HepG2 (cell line): ENCODE results near the gene HSPB7. TPM values are rescaled to one million over a fixed set of nuclear protein-coding genes. Genes with fewer than 3 reads are reported as not detected.

ENCODE experiments used
- ATAC-seq: fragments of 200-7000 bp; cut with Tn5 transposase; 3 replicates; pipeline ENCODE4 v1.9.1; 2020; ENCODE audit warnings: mild to moderate bottlenecking, moderate library complexity
- BruUV-seq: library from RNA; stranded (reverse); fragments of 400-500 nt; replicated peaks from 2 replicates; lab custom pipeline; 2021; lab: Mats Ljungman, UMichigan
- CTCF ChIA-PET: fragments of 300-600 bp; formaldehyde crosslinking; extraction: SDS; loops from one replicate; lab custom pipeline; 2021; ENCODE audit warnings: low total read pairs, inconsistent platforms, low intra/inter-chr PET ratio; lab: Yijun Ruan, JAX
- POLR2A ChIA-PET: fragments of 350-600 bp; sonication (Branson Sonifier 250); formaldehyde crosslinking; loops from one replicate; lab custom pipeline; 2020; ENCODE audit warnings: antibody characterized with exemption, inconsistent platforms; lab: Yijun Ruan, JAX
- DNase-seq: peaks from one replicate; pipeline ENCODE4 v3.0.0-alpha.2; 2015; ENCODE audit warnings: low spot score
- FAIRE-seq: peaks from 3 replicates; lab custom pipeline; 2011; peaks lifted over from hg19 to GRCh38; lab: Jason Lieb, UNC
- H2AFZ ChIP-seq: one replicate; pipeline ENCODE4 v1.6.1; 2011; ENCODE audit warnings: low read length, inconsistent platforms
- H3K27ac ChIP-seq: fragments of 300-600 bp; 3 replicates; pipeline ENCODE4 v1.8.0; 2011; ENCODE audit warnings: mixed run types, mild to moderate bottlenecking, mixed read lengths, low read length, inconsistent platforms; ENCODE audit not compliant: insufficient read depth; ENCODE audit errors: extremely low read length
- H3K27me3 ChIP-seq, 2 experiments: fragments of 200-600 bp in 1 of 2; 2 replicates in 1 of 2; 3 replicates in 1 of 2; pipeline versions ENCODE4 v1.6.0 to v1.8.0; 2011; ENCODE audit warnings: low read length in 2 of 2, mild to moderate bottlenecking in 2 of 2, moderate library complexity in 2 of 2, inconsistent platforms in 1 of 2; ENCODE audit not compliant: insufficient read depth in 2 of 2, control insufficient read depth in 1 of 2
- H3K36me3 ChIP-seq, 2 experiments: fragments of 200-600 bp in 1 of 2; replicated peaks in 1 of 2; 2 replicates in 1 of 2; 3 replicates in 1 of 2; pipeline versions ENCODE4 v1.5.1 to v1.8.0; 2011; ENCODE audit warnings: low read length in 2 of 2, inconsistent platforms in 1 of 2; ENCODE audit not compliant: insufficient read depth in 2 of 2, control insufficient read depth in 1 of 2
- H3K4me1 ChIP-seq: 2 replicates; pipeline ENCODE4 v1.5.1; 2012; ENCODE audit warnings: low read length, inconsistent platforms; ENCODE audit not compliant: insufficient read depth
- H3K4me2 ChIP-seq: 2 replicates; pipeline ENCODE4 v1.6.0; 2011; ENCODE audit warnings: low read depth, low read length, inconsistent platforms
- H3K4me3 ChIP-seq, 3 experiments: fragments of 200-600 bp in 1 of 3; sonication (generic), shearing (Covaris generic) in 1 of 3; replicated peaks in 1 of 3; 2 replicates each; pipeline ENCODE4 v1.5.1; 2011 to 2016; ENCODE audit warnings: low read length in 3 of 3, inconsistent platforms in 2 of 3, low read depth in 2 of 3, mild to moderate bottlenecking in 2 of 3, control low read depth in 1 of 3, mixed read lengths in 1 of 3; ENCODE audit not compliant: insufficient read depth in 1 of 3
- H3K79me2 ChIP-seq: one replicate; pipeline ENCODE4 v1.6.1; 2011; ENCODE audit warnings: low read length, inconsistent platforms; ENCODE audit not compliant: insufficient read depth
- H3K9ac ChIP-seq: 2 replicates; pipeline ENCODE4 v1.6.0; 2011; ENCODE audit warnings: mild to moderate bottlenecking, low read depth, low read length, inconsistent platforms; ENCODE audit not compliant: insufficient read depth
- H3K9me3 ChIP-seq: 2 replicates; pipeline ENCODE4 v1.5.1; 2012; ENCODE audit warnings: mild to moderate bottlenecking, low read length
- H4K20me1 ChIP-seq: 2 replicates; pipeline ENCODE4 v1.6.0; 2011; ENCODE audit warnings: inconsistent platforms, mild to moderate bottlenecking, low read length, moderate library complexity; ENCODE audit not compliant: insufficient read depth
- ATRX ChIP-seq: sonication (generic); formaldehyde crosslinking; IDR thresholded peaks from 2 replicates; pipeline ENCODE4 v1.4.0; 2020; ENCODE audit warnings: missing genetic modification reagents, borderline replicate concordance
- BHLHE40 ChIP-seq: IDR thresholded peaks from 2 replicates; pipeline ENCODE4 v1.6.1; 2011; ENCODE audit warnings: low read length, improper control_type of control experiment
- FOSL2 ChIP-seq: sonication (generic); formaldehyde crosslinking; IDR thresholded peaks from 2 replicates; pipeline ENCODE4 v1.4.0; 2020; ENCODE audit warnings: missing genetic modification reagents
- HIC2 ChIP-seq: sonication (generic); formaldehyde crosslinking; IDR thresholded peaks from 2 replicates; pipeline ENCODE4 v1.9.0; 2022; ENCODE audit warnings: low read depth, missing genetic modification reagents
- SCMH1 ChIP-seq: sonication (generic); formaldehyde crosslinking; IDR thresholded peaks from 2 replicates; pipeline ENCODE4 v1.9.0; 2021; ENCODE audit warnings: missing genetic modification reagents, mild to moderate bottlenecking, borderline replicate concordance
- ZHX2 ChIP-seq, 2 experiments: sonication (generic) in 1 of 2; formaldehyde crosslinking in 1 of 2; IDR thresholded peaks; 2 replicates each; pipeline versions ENCODE4 v1.6.1 to v1.9.0; 2014 to 2022; ENCODE audit warnings: antibody characterized with exemption in 1 of 2, borderline replicate concordance in 1 of 2, inconsistent platforms in 1 of 2, low read depth in 1 of 2, missing genetic modification reagents in 1 of 2
- ZNF281 ChIP-seq: sonication (generic); formaldehyde crosslinking; IDR thresholded peaks from 2 replicates; pipeline ENCODE4 v1.4.0; 2020; ENCODE audit warnings: missing genetic modification reagents, borderline replicate concordance
- ZNF770 ChIP-seq: sonication (generic); formaldehyde crosslinking; IDR thresholded peaks from 2 replicates; pipeline ENCODE4 v1.5.0; 2020; ENCODE audit warnings: mild to moderate bottlenecking, missing genetic modification reagents
- WGBS: methylation state at CpG from one replicate; pipeline ENCODE4 v1.1.6; 2017; ENCODE audit warnings: low lambda C conversion rate; 5-methylcytosine and 5-hydroxymethylcytosine counted together
- in situ Hi-C: cut with HindIII; loops from 2 replicates; pipeline ENCODE4 v1.10.0; 2017; ENCODE audit warnings: low pct_unique_long_range_greater_than_20kb; ENCODE audit not compliant: extremely low pct_ligation_motif_present
- intact Hi-C: fragments of 100-400 bp; cut with micrococcal nuclease; formaldehyde crosslinking; loops from one replicate; pipeline ENCODE4 v1.10.0; 2022; ENCODE audit not compliant: unreplicated experiment
- polyA plus RNA-seq, 8 experiments: library from polyadenylated mRNA; depleted of rRNA in 3 of 8; stranded (reverse) in 7 of 8; unstranded in 1 of 8; fragments of >200 nt; fragmentation: Illumina TruSeq in 4 of 8; extraction: Trizol in 4 of 8; gene quantifications; 2 replicates each; pipeline versions ENCODE4 v1.2.1 to v1.2.3, GENCODE V29; 2011 to 2016; ENCODE audit warnings: low read depth in 4 of 8, missing spikeins in 1 of 8, mixed read lengths in 1 of 8; ENCODE audit not compliant: insufficient read depth in 1 of 8
- total RNA-seq, 5 experiments: library from RNA; depleted of rRNA; stranded (reverse); fragments of >200 nt; fragmentation: Illumina TruSeq; extraction: Trizol; gene quantifications; 2 replicates each; pipeline ENCODE4 v1.2.3, GENCODE V29; 2016; ENCODE audit warnings: low read depth in 1 of 5

The HSPB7 gene
- total and polyA plus RNA-seq, 2 of the 13 experiments (the other 11 are each of a cell fraction or from before 2014, with no cell fraction given), result 0.20 TPM; not detected in 1

GRCh38 chr1:16015960-16016901 is 1.6 kb downstream of the HSPB7 start:
- ATAC-seq (no peak), DNase-seq (no peak), FAIRE-seq (no peak)
- CTCF ChIA-PET, result no interaction called here
- in situ Hi-C loops, result no loop called here
- no peak overlapping the region for H3K27ac ChIP-seq
- 21% methylated on average over 14 of the region's 23 CpGs for WGBS
- H3K79me2 ChIP-seq, result no peaks in the 10 kb centered on the region
- H3K36me3 ChIP-seq, result no peaks in the 10 kb centered on the region
- intact Hi-C loops, result no loop called here
- no TSS peak for BruUV-seq
- POLR2A ChIA-PET, result no interaction called here
- H3K4me2 ChIP-seq, result no peak overlapping the region; the same call in 1 of the 2 replicates
- no peaks in the 10 kb centered on the region for H3K9me3 ChIP-seq
- no peaks in the 10 kb centered on the region for H4K20me1 ChIP-seq
- peaks cover 75% of the 10 kb centered on the region for H3K4me1 ChIP-seq
- H3K4me3 ChIP-seq, result peak overlapping the region in 1 of 3 experiments; percentile 9; a peak in 1 of 6 replicates
- peaks cover 10 to 76% of the 10 kb centered on the region in 2 experiments; a peak in 4 of 5 replicates for H3K27me3 ChIP-seq
- no peak overlapping the region for H3K9ac ChIP-seq
- no peak overlapping the region for H2AFZ ChIP-seq
- TF ChIP-seq FOSL2 (CRISPR knock-in tag) (0 out of 2 replicates have a peak, but pooled peaks have one; percentile 7), ATRX (CRISPR knock-in tag) (no peak), SCMH1 (CRISPR knock-in tag) (no peak), ZHX2 (IDR thresholded peaks at IDR 0.05; ENCODE audit: low read depth) (no peak), ZHX2 (CRISPR knock-in tag; IDR thresholded peaks at IDR 0.05; ENCODE audit: borderline replicate concordance) (no peak), ZNF281 (CRISPR knock-in tag) (peak; percentile 15; the same call in 1 of the 2 replicates), BHLHE40 (peak; percentile 48; the same call in 1 of the 2 replicates), HIC2 (0 out of 2 replicates have a peak, but pooled peaks have one; percentile 48), ZNF770 (CRISPR knock-in tag) (no peak)
